ENCODE data around the gene RNF10.
"Not testable (repeated sequence)": the region's sequence is repeated elsewhere in the genome, so short reads cannot be mapped to it uniquely, and the experiment has no call there.

RNF10 gene

DNA sequence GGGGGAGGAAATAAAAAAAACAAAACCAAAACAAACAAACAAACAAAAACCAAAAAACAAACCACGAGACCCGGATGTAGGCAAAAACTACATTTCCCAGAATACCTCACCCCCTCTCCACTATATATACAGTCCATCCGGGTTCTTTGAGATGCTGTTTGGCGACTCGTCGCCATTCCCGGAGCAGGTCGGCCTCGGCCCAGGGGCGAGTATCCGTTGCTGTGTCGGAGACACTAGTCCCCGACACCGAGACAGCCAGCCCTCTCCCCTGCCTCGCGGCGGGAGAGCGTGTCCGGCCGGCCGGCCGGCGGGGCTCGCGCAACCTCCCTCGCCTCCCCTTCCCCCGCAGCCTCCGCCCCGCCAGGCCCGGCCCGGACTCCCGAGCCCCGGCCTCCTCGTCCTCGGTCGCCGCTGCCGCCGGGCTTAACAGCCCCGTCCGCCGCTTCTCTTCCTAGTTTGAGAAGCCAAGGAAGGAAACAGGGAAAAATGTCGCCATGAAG lies at the start of gene RNF10:
RNF10 (plus strand) TSS at position 154 of the 500 bp plus-strand sequence. CDS start 456 bp downstream, outside the sequence.
- peak; percentile 19 for FAIRE-seq

- no peak for FAIRE-seq
These were observed 47.9 kb upstream of the RNF10 start for GRCh38 chr12:120485961-120486881.

GRCh38 chr12:120487552-120487951 lies 46.6 kb upstream of the RNF10 start:
- FAIRE-seq, result not testable (repeated sequence)

DNA sequence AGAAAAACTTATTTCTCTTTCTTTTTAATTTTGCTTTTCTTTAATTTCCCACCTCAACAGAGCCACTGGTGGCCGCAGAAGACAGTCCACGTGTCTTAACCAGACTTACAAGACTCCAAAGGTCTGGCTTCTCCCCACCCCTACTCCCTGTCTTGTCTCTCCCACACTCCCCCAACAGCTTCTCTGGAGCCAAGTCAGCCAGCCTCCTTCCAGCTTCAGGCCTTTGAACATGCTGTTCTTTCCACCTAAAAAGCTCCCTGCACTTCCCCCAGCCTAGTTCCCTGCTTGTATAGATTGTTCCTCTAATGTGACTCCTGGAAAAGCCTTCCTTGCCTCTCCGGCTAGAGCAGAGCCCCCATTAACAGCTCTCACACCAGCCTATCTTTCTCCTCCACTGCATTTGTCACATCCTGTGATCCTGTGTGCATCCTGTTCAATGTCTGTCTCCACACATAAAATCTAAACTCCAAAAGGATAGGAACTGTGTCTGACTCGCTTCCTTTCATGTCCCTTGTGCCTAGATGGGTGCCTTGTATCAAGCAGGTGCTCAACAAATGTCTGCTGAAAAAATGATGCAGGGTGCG lies 46.0 kb upstream of the RNF10 start:
- no peak for FAIRE-seq

GRCh38 chr12:120489018-120489417 lies 45.1 kb upstream of the RNF10 start:
- no peak for FAIRE-seq

DNA sequence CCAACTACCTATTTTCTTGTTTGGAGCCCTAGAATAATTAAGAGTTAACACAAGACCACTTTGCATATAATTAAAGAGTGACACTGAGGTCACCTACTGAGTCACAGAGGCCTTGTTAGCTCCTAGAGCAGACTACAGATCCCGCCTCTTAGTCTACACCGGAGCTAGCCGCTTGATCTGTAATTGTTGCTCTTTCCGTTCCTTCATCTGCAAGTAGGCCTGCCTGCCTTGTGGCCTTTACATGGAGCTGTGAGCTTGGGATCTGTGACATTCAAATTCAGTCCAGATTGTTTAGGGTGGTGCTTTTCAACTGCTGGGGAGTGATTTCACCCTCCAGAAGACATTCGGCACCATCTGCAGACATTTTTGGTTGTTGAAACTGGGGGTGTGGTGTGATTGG lies 43.8 kb upstream of the RNF10 start:
- no peak for FAIRE-seq

GRCh38 chr12:120490833-120491512 lies 43.2 kb upstream of the RNF10 start:
- FAIRE-seq, result no peak

DNA sequence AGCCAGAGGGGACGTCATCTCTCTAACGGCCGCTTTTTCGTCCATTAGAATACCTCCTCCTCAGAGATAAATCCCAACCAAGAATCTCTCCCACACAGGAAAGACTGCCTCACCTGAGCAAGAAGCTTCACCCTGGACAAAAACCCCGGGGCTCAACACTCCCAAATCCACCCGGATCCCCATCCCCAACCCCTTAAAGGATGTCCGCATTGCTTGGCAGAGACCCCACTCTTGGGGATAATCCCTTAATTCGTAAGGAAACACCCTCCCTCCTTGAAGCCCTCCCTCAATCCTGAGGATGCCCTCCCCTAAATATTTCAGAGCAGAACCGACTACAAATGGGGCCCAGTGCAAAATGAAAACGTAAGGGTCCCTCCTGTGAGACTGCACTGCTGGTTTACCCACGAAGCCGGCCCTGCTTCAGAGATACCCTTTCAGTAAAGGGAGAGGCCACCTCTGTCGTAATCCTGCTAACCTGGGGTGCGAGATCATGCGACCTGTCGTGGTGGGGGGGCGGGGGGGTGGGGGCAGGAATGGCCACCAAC lies 38.9 kb upstream of the RNF10 start:
- no peak for FAIRE-seq

DNA sequence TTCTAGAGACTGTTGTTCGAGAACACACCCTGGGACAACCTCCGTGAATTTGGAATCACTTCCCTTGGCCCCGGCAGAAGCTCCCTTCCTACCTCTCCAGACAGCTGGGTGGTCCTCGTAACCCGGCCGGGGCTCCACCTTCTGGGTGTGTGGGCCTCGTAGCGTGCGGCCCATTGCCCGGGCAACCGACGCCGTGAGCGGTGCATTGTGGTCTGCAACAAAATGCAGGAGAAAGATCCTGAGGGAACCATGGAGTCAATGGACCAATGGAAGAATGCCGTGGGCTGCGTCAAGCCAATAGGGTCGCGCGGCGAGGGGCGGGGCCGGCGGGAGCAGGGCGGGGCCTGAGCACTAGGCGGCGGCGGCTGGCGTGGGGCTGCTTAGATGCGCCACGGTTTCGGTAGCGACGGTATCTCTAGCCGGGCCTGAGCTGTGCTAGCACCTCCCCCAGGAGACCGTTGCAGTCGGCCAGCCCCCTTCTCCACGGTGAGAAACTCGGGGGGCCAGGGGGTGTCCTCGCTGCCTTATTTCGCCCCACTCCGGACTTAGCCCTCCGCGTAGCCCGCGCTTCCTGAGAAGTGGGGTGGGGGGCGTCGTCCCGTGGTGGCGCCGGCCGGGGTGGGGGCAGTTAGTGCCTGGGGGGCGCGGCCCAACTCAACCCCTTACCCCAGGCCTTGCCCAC lies 38.3 kb upstream of the RNF10 start, which contains the start of gene DYNLL1:
DYNLL1 (plus strand) TSS at position 383 of the 682 bp plus-strand sequence. CDS start 309 bp downstream, outside the sequence.
- peak; percentile 5 for FAIRE-seq

DNA sequence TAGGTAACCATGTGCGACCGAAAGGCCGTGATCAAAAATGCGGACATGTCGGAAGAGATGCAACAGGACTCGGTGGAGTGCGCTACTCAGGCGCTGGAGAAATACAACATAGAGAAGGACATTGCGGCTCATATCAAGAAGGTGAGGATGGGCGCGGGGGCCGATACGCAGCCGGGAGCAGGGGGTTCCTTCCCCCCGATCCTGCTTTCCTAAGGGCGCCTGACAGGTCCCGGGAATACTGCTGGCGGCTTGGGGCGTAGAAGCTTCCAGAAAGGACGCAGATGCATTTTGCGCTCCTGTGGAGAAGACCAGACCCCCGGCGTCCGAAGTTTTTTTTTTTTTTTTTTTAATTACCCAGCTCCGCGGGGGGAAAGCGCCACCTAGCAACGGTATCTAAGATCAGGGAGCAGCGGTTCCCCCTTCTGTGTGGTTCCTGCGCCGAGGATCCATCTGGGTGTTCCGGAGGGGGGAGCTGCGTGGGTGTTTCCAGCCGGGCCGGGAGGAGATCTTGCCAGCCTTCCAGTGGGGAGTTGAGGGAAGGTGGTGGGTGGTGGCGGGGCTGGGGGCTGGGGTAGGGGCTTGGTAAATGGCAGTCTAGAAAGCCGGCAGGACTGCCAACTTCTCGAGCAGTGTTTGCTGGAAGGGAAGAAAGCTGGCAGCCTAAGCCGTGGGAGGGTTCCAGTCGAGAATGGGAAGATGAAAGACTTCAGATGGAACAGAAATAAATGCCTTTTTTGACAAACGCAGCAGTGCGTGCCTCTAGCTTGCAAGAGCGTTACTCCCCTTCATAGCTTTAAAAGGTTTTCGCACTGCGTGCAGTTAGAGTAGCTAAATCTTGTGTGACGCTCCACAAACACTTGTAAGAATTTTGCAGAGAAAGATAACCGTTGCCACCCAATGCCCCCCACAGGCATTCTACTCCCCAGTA lies 37.5 kb upstream of the RNF10 start:
- no peak for FAIRE-seq

DNA sequence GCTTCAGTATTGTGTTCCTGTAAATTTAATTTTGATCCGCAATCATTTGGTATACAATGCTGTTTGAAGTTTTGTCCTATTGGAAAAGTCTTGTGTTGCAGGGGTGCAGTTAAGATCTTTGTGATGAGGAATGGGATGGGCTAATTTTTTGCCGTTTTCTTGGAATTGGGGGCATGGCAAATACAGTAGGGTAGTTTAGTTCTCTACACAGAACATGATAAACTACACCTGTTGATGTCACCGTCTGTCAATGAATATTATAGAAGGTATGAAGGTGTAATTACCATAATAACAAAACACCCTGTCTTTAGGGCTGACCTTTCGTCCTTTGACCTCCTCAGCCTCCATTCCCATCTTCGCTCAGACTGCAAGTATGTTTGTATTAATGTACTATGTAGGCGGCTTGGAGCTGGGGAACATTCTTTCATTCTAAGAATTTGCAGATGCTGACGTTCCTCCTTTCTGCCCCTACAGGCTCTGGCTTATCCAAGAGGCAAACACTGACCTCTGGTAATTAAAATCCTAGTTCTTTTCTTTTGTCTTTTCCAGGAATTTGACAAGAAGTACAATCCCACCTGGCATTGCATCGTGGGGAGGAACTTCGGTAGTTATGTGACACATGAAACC lies 36.5 kb upstream of the RNF10 start:
- FAIRE-seq, result no peak

DNA sequence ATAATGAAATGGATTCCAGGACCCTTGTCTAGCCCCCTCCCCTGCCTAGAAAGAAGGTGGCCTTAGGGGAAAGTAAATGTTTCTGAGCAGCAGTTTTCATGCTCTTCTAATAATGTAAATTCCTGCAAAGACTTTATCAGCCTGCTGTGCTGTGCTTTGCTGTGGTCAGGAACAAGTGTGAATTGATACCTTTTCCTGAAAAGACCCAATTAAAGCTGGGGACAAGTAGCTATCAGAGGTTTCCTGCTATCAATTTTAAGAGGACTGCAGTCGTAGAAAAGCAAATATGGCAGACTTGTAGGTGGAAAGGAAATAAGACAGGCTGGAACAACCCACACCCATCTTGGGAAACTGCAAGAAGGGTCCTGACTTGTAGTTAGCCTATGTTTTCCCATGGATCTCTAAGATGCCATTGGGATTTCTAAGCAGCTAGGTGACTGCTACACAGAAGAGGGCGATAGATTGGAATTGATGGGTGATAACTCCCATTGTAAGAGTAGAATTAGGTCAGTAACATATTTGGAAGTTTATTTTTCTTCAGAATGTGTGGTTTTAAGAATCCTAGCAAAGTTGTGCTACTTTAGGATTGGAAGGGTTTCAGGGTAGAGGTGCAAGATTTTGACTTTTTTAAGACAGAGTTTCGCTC lies 35.2 kb upstream of the RNF10 start:
- FAIRE-seq, result no peak

DNA sequence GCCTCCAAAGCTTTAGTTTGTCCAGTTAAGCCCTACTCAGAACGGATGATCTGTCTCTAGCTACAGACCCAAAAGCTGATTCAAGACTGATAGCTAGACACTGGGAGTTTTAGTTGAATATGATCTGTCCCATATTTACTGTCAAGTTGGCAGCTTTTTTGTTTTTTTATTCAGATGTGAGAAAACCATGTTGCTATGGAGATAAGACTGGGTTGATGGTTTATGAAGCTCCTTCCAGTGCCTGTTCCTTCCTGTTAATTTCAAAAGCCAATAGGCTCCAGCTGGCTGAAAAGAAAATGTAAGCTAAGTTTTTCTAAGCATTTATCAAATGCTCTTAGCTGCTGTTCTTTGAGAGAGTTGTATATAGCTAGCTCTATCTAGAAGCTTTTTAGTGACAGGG lies 33.6 kb upstream of the RNF10 start:
- FAIRE-seq, result no peak

DNA sequence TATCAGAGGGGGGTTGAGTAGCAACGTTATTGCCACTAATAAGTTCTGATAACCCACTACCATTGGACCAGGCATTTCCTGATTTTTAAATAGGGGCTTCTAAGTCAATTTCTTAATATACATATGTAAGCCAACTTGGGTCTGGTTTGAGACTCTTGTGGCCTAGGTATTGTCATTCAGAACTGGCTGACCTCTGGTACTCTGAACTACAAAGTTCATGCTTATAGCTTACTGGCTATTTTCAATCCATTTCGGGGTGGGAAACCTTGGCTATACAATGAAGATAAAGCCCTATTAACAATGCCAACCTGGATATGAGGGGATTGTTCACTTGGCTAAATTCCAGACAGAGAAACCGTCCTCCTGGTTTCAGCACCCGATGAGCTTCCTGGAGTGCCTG lies 29.6 kb upstream of the RNF10 start:
- no peak for FAIRE-seq

- no peak for FAIRE-seq
These were observed 25.6 kb upstream of the RNF10 start for GRCh38 chr12:120508537-120508936.

DNA sequence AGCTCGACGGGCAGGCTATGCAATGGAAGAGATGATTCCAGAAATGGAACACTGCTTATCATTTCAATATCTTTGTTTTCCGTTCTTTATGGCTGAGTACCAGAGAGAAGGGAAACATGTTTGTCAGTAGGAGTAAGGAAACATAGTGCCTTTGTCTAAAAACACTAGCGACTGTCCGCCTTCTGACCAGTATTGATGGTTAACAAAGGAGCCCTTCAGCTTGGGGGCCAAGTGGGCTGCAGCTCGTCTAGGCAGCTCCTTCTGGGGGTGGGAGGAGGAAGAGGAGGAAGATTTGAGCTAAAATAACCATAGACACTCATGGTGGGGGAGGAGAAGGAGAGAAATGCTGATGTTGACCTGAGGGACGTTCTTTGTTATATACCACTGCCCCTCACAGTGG lies 20.2 kb upstream of the RNF10 start:
- FAIRE-seq, result no peak

- FAIRE-seq, result no peak
These were observed 18.7 kb upstream of the RNF10 start for GRCh38 chr12:120515496-120515895.

- not testable (repeated sequence) for FAIRE-seq
These were observed 14.8 kb upstream of the RNF10 start for GRCh38 chr12:120519324-120519723.

- FAIRE-seq, result no peak
These were observed 11.6 kb upstream of the RNF10 start for GRCh38 chr12:120522568-120522967.

GRCh38 chr12:120528861-120529525 lies 5.2 kb upstream of the RNF10 start, which contains the start of gene COQ5:
Gene COQ5 (minus strand): TSS chr12:120529158. CDS start chr12:120529141, 17 bp downstream.
- no peak for FAIRE-seq

Data from TTC549 (cell line).